ENCODE measurements around the gene IDI1.

Gene IDI1

DNA sequence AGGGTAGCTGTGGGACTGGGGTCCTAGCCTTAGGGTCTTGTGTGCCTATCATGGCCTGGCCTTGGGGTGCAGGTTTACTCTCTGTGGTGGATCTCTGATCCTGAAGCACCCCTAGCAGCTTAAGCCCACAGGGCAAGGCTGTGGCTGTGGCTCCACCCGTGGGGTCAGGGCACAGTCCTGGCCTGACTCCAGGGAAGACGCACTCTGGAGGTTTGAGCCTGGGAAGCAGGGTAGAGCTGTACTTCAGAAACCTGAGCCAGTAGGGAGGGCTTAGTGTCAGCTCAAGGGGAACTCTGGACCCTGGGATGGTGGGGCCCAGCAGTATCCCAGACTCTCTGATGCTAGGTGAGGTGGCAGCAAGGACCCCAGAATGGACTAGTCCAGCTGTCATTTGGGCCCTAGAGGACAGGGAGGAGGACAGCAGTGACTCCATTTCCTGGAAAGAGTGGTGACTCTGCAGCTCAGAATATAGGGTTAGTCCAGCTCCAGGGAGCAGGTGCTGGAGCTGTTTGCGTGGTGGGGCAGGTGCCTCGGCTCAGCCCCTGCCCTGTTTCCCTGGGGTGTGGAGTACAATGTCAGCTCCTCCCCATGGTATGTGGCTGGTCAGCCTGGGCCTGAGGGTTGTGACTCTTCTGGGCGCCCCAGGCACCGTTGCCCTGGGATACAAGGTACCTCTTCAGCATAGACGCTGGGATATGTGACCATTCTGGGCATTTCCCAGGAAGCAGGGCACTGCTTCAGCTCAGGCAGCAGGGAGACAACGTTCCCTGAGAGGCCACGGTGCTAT lies 44.8 kb downstream of the IDI1 start:
- TF ChIP-seq EZH2phosphoT487 (IDR thresholded peaks at IDR 0.05; ENCODE audit: borderline replicate concordance, low read length): no peak
- TF ChIP-seq, protein P1, sequence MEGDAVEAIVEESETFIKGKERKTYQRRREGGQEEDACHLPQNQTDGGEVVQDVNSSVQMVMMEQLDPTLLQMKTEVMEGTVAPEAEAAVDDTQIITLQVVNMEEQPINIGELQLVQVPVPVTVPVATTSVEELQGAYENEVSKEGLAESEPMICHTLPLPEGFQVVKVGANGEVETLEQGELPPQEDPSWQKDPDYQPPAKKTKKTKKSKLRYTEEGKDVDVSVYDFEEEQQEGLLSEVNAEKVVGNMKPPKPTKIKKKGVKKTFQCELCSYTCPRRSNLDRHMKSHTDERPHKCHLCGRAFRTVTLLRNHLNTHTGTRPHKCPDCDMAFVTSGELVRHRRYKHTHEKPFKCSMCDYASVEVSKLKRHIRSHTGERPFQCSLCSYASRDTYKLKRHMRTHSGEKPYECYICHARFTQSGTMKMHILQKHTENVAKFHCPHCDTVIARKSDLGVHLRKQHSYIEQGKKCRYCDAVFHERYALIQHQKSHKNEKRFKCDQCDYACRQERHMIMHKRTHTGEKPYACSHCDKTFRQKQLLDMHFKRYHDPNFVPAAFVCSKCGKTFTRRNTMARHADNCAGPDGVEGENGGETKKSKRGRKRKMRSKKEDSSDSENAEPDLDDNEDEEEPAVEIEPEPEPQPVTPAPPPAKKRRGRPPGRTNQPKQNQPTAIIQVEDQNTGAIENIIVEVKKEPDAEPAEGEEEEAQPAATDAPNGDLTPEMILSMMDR (IDR thresholded peaks at IDR 0.05; ENCODE audit: low read depth, low read length, poor library complexity, severe bottlenecking): no peak
- peaks cover 10% of the 10 kb centered on the region; the same call in 1 of the 2 replicates for H4K20me1 ChIP-seq (ENCODE audit: control insufficient read depth, insufficient read depth, low read depth, low read length)

DNA sequence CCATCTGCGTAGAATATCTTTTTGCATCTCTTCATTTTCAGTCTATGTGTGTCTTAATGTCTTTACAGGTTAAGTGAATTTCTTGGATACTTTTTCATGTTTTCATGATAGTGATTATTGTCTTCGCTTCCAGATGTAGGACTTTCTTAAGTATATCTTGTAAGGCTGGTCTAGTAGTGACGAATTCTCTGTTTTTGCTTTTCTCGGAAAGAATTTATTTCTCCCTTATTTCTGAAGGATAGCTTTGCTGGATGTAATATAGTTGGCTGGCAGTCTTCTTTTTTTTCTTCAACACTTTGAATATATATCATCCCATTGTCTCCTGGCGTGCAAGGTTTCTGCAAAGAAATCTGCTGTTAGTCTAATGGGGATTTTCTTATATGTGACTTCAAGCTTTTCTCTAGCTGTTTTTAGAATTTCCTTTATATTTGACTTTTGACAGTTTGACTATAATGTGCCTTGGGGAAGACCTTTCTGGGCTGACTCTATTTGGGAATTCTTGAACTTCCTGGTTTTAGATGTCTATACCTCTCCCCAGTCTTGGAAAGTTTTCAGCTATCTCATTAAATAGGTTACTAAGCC lies 46.4 kb downstream of the IDI1 start:
- H3F3A ChIP-seq (ENCODE audit: control insufficient read depth, insufficient read depth): no peaks in the 10 kb centered on the region
- H3K79me2 ChIP-seq (ENCODE audit: control insufficient read depth, low read length): peaks cover 67% of the 10 kb centered on the region
- H3K4me2 ChIP-seq (ENCODE audit: low read length): no peak overlapping the region
- no peaks in the 10 kb centered on the region for H3K27me3 ChIP-seq (ENCODE audit: control insufficient read depth, low read length)
- H3K9me3 ChIP-seq (ENCODE audit: control insufficient read depth, insufficient read depth, low read length): no peaks in the 10 kb centered on the region
- H3K36me3 ChIP-seq (ENCODE audit: control insufficient read depth, low read length): peaks cover 96% of the 10 kb centered on the region
- no peaks in the 10 kb centered on the region for H3K9me2 ChIP-seq (replicated peaks; ENCODE audit: control insufficient read depth, low read length)
- peaks cover 10% of the 10 kb centered on the region; the same call in 1 of the 2 replicates for H4K20me1 ChIP-seq (ENCODE audit: control insufficient read depth, insufficient read depth, low read depth, low read length)
- no peaks in the 10 kb centered on the region for H3K4me1 ChIP-seq (ENCODE audit: control insufficient read depth, low read length)
- H3K4me3 ChIP-seq (ENCODE audit: low read length): no peak overlapping the region
- TF ChIP-seq, protein P1 (IDR thresholded peaks at IDR 0.05; ENCODE audit: low read depth, low read length, poor library complexity, severe bottlenecking): no peak
- TF ChIP-seq EZH2phosphoT487 (IDR thresholded peaks at IDR 0.05; ENCODE audit: borderline replicate concordance, low read length): no peak
- no peak overlapping the region for H3K27ac ChIP-seq (ENCODE audit: low read depth, low read length)

More for the DNA sequence above, 44.8 kb downstream of the IDI1 start:
- H3F3A ChIP-seq (ENCODE audit: control insufficient read depth, insufficient read depth): no peaks in the 10 kb centered on the region
- no peaks in the 10 kb centered on the region for H3K9me3 ChIP-seq (ENCODE audit: control insufficient read depth, insufficient read depth, low read length)
- peaks cover 56% of the 10 kb centered on the region for H3K79me2 ChIP-seq (ENCODE audit: control insufficient read depth, low read length)
- H3K27me3 ChIP-seq (ENCODE audit: control insufficient read depth, low read length): no peaks in the 10 kb centered on the region
- no peak overlapping the region for H3K4me2 ChIP-seq (ENCODE audit: low read length)
- no peak overlapping the region for H3K27ac ChIP-seq (ENCODE audit: low read depth, low read length)
- no peaks in the 10 kb centered on the region for H3K4me1 ChIP-seq (ENCODE audit: control insufficient read depth, low read length)
- H3K9me2 ChIP-seq (replicated peaks; ENCODE audit: control insufficient read depth, low read length): no peaks in the 10 kb centered on the region
- peaks cover 96% of the 10 kb centered on the region for H3K36me3 ChIP-seq (ENCODE audit: control insufficient read depth, low read length)
- H3K4me3 ChIP-seq (ENCODE audit: low read length): no peak overlapping the region

GRCh38 chr10:997266-998022 lies 51.5 kb downstream of the IDI1 start:
- TF ChIP-seq EZH2phosphoT487 (IDR thresholded peaks at IDR 0.05; ENCODE audit: borderline replicate concordance, low read length): no peak
- TF ChIP-seq, protein P1 (IDR thresholded peaks at IDR 0.05; ENCODE audit: low read depth, low read length, poor library complexity, severe bottlenecking): no peak
- Histone ChIP-seq H3K36me3 (ENCODE audit: control insufficient read depth, low read length) (peaks cover 96% of the 10 kb centered on the region), H4K20me1 (ENCODE audit: control insufficient read depth, insufficient read depth, low read depth, low read length) (peaks cover 10% of the 10 kb centered on the region; the same call in 1 of the 2 replicates), H3F3A (ENCODE audit: control insufficient read depth, insufficient read depth) (peaks cover 1% of the 10 kb centered on the region; the same call in 1 of the 2 replicates), H3K9me3 (ENCODE audit: control insufficient read depth, insufficient read depth, low read length) (no peaks in the 10 kb centered on the region), H3K79me2 (ENCODE audit: control insufficient read depth, low read length) (peaks cover 83% of the 10 kb centered on the region), H3K4me3 (ENCODE audit: low read length) (no peak overlapping the region), H3K4me2 (ENCODE audit: low read length) (no peak overlapping the region), H3K27ac (ENCODE audit: low read depth, low read length) (no peak overlapping the region), H3K4me1 (ENCODE audit: control insufficient read depth, low read length) (no peaks in the 10 kb centered on the region), H3K27me3 (ENCODE audit: control insufficient read depth, low read length) (no peaks in the 10 kb centered on the region), H3K9me2 (replicated peaks; ENCODE audit: control insufficient read depth, low read length) (no peaks in the 10 kb centered on the region)

Measured in DOHH2 (cell line).